Measurements from ENCODE around the gene ATP5PO. TPM values are rescaled to one million over a fixed set of nuclear protein-coding genes. Genes with fewer than 3 reads are reported as not detected.

The ATP5PO gene
- total RNA-seq, 2 experiments from 2014 or later: 234 to 241 TPM

GRCh38 chr21:33895356-33895755 is 20.2 kb downstream of the ATP5PO start:
- intact Hi-C loops (cut with micrococcal nuclease): loop anchor here (10.0 kb wide), 1 partner anchor 251 kb away; the partner anchor contains the start of genes CRYZL1 and ITSN1
- Mint-ChIP-seq H3K27ac (no peak overlapping the region), H3K9me3 (no peaks in the 10 kb centered on the region)

GRCh38 chr21:33894736-33895288 is 20.8 kb downstream of the ATP5PO start:
- H3K4me3 Mint-ChIP-seq: peak overlapping the region; percentile 51
- DNase-seq (peak; percentile 88), ATAC-seq (peak; percentile 99)
- H3K27ac Mint-ChIP-seq: peak overlapping the region; percentile 70
- no peaks in the 10 kb centered on the region for H3K9me3 Mint-ChIP-seq
- H3K27me3 Mint-ChIP-seq: no peaks in the 10 kb centered on the region
- peaks cover 12% of the 10 kb centered on the region for H3K4me1 Mint-ChIP-seq (ENCODE audit: low read depth)
- POLR2A ChIA-PET: interaction anchor here (1.1 kb wide), 1 partner anchor 11 kb away, joined by 3 read pairs; no protein-coding TSS in a partner anchor
- TF ChIP-seq CTCF (IDR thresholded peaks at IDR 0.05): peak; percentile 79
- intact Hi-C loops (cut with micrococcal nuclease): loop anchor here (10.0 kb wide), 1 partner anchor 250 kb away; the partner anchor contains the start of genes CRYZL1 and ITSN1
- no peaks in the 10 kb centered on the region for H3K36me3 Mint-ChIP-seq (ENCODE audit: low read depth)
- CTCF ChIA-PET: interaction anchor here (0.6 to 1.2 kb wide), 7 partner anchors 16 to 454 kb away, joined by 3 to 4 read pairs (median 3); no protein-coding TSS in a partner anchor

More at GRCh38 chr21:33895356-33895755, 20.2 kb downstream of the ATP5PO start:
- H3K4me1 Mint-ChIP-seq (ENCODE audit: low read depth): peaks cover 12% of the 10 kb centered on the region
- ATAC-seq (no peak), DNase-seq (no peak)
- CTCF ChIA-PET: interaction anchor here (0.6 to 1.2 kb wide), 8 partner anchors 15 to 453 kb away, joined by 3 to 5 read pairs (median 3); no protein-coding TSS in a partner anchor
- TF ChIP-seq CTCF (IDR thresholded peaks at IDR 0.05): no peak
- POLR2A ChIA-PET: interaction anchor here (1.1 kb wide), 2 partner anchors 11 to 17 kb away, joined by 3 to 4 read pairs; no protein-coding TSS in a partner anchor
- H3K36me3 Mint-ChIP-seq (ENCODE audit: low read depth): no peaks in the 10 kb centered on the region
- peak overlapping the region; percentile 51 for H3K4me3 Mint-ChIP-seq
- H3K27me3 Mint-ChIP-seq: no peaks in the 10 kb centered on the region

GRCh38 chr21:33893917-33894316 is 21.7 kb downstream of the ATP5PO start:
- peaks cover 12% of the 10 kb centered on the region for H3K4me1 Mint-ChIP-seq (ENCODE audit: low read depth)
- no peaks in the 10 kb centered on the region for H3K27me3 Mint-ChIP-seq
- no peak overlapping the region for H3K27ac Mint-ChIP-seq
- ChIA-PET CTCF (no interaction called here), POLR2A (no interaction called here)
- no peaks in the 10 kb centered on the region for H3K36me3 Mint-ChIP-seq (ENCODE audit: low read depth)
- no peak for TF ChIP-seq CTCF (IDR thresholded peaks at IDR 0.05)
- DNase-seq: no peak
- intact Hi-C loops (cut with micrococcal nuclease): loop anchor here (10.0 kb wide), 1 partner anchor 249 kb away; the partner anchor contains the start of genes CRYZL1 and ITSN1
- no peak overlapping the region for H3K4me3 Mint-ChIP-seq
- ATAC-seq: no peak
- H3K9me3 Mint-ChIP-seq: no peaks in the 10 kb centered on the region

GRCh38 chr21:33892853-33893252 is 22.8 kb downstream of the ATP5PO start:
- intact Hi-C loops (cut with micrococcal nuclease): loop anchor here (10.0 kb wide), 1 partner anchor 248 kb away; the partner anchor contains the start of genes CRYZL1 and ITSN1
- peaks cover 12% of the 10 kb centered on the region for H3K4me1 Mint-ChIP-seq (ENCODE audit: low read depth)
- H3K27ac Mint-ChIP-seq: no peak overlapping the region
- ChIA-PET CTCF (interaction anchor here (1.4 kb wide), 1 partner anchor 455 kb away, joined by 3 read pairs; no protein-coding TSS in a partner anchor), POLR2A (interaction anchor here (1.6 kb wide), 1 partner anchor 66 kb away, joined by 3 read pairs; no protein-coding TSS in a partner anchor)
- DNase-seq (no peak), ATAC-seq (no peak)
- no peak overlapping the region for H3K4me3 Mint-ChIP-seq
- H3K36me3 Mint-ChIP-seq (ENCODE audit: low read depth): no peaks in the 10 kb centered on the region
- TF ChIP-seq CTCF (IDR thresholded peaks at IDR 0.05): no peak
- H3K27me3 Mint-ChIP-seq: no peaks in the 10 kb centered on the region
- no peaks in the 10 kb centered on the region for H3K9me3 Mint-ChIP-seq

GRCh38 chr21:33890187-33890586 is 25.4 kb downstream of the ATP5PO start:
- no peak for TF ChIP-seq CTCF (IDR thresholded peaks at IDR 0.05)
- H3K9me3 Mint-ChIP-seq: no peaks in the 10 kb centered on the region
- ChIA-PET CTCF (no interaction called here), POLR2A (no interaction called here)
- peaks cover 7% of the 10 kb centered on the region for H3K4me1 Mint-ChIP-seq (ENCODE audit: low read depth)
- intact Hi-C loops (cut with micrococcal nuclease): loop anchor here (10.0 kb wide), 1 partner anchor 245 kb away; the partner anchor contains the start of genes CRYZL1 and ITSN1
- no peak for ATAC-seq
- no peaks in the 10 kb centered on the region for H3K27me3 Mint-ChIP-seq
- DNase-seq: no peak
- no peak overlapping the region for H3K27ac Mint-ChIP-seq
- no peak overlapping the region for H3K4me3 Mint-ChIP-seq
- H3K36me3 Mint-ChIP-seq (ENCODE audit: low read depth): no peaks in the 10 kb centered on the region
